Tibial nerve (tissue), 3 donors: Measurements from ENCODE around the gene CAMKMT.

Source experiments
- POLR2A ChIP-seq, 2 donors: fragments of 450-650 bp; IDR thresholded peaks; one replicate each; pipeline ENCODE4 v1.6.1; 2017; ENCODE audit warnings: antibody characterized with exemption in 2 of 2, mild to moderate bottlenecking in 2 of 2, moderate library complexity in 2 of 2
- TF ChIP-seq, protein P1 (sequence below), 5 experiments: fragments of 200-600 bp in 3 of 5; fragments of 450-650 bp in 2 of 5; sonication (generic) in 3 of 5; IDR thresholded peaks; one replicate each; pipeline ENCODE4 v1.5.1; 2016 to 2019; ENCODE audit warnings: antibody characterized with exemption in 5 of 5, mild to moderate bottlenecking in 3 of 5, moderate library complexity in 2 of 5

DNA sequence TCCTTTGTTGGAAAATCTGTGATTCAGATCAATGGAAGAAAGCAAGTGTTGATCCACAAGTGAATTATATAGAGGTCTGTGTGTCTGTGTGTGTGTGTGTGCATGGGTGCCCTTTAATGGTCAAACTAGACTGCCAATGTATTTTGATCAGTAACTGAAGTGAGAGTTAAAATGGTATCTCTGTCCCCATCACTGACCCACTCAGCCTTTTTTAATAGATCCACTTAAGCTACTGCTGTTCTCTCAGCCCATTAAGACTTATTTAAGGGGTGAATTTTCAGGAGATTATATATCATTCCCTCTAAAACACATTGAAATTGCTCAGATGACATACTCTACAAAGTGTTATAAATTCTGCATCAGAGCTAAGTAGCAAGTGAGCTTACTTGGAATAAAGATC lies 386.0 kb downstream of the CAMKMT start:
- no peak for TF ChIP-seq POLR2A (IDR thresholded peaks at IDR 0.05)
- TF ChIP-seq, protein P1, sequence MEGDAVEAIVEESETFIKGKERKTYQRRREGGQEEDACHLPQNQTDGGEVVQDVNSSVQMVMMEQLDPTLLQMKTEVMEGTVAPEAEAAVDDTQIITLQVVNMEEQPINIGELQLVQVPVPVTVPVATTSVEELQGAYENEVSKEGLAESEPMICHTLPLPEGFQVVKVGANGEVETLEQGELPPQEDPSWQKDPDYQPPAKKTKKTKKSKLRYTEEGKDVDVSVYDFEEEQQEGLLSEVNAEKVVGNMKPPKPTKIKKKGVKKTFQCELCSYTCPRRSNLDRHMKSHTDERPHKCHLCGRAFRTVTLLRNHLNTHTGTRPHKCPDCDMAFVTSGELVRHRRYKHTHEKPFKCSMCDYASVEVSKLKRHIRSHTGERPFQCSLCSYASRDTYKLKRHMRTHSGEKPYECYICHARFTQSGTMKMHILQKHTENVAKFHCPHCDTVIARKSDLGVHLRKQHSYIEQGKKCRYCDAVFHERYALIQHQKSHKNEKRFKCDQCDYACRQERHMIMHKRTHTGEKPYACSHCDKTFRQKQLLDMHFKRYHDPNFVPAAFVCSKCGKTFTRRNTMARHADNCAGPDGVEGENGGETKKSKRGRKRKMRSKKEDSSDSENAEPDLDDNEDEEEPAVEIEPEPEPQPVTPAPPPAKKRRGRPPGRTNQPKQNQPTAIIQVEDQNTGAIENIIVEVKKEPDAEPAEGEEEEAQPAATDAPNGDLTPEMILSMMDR (IDR thresholded peaks at IDR 0.05): no peak
